Ramos (cell line): ENCODE results near the gene CDH4.

Experiments
- in situ Hi-C: fragments of 300-500 bp; cut with MboI; formaldehyde crosslinking; loops from one replicate; pipeline ENCODE4 v1.14.3; 2022; ENCODE audit warnings: low sequenced_read_pairs; ENCODE audit not compliant: unreplicated experiment

CDH4 gene

DNA sequence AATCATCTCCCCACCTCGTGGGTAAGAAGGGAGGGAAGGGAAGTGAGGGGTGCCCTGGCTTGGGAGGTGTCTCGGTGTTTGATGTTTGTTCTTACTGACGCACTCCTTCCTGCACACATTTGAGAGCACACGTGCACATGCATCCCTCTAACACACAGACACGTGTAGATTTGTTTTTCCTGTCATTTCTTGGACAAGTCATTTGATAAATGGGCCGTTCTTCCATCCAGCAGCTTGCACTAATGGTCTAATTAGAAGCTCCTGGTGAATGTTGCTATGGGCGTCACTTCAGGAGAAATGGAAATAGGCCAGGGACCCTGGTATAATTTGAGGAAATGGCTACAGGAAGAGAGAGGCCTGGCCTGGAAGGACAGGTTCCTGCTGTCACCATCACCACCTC is 352.5 kb downstream of the CDH4 start:
- in situ Hi-C loops: no loop called here

DNA sequence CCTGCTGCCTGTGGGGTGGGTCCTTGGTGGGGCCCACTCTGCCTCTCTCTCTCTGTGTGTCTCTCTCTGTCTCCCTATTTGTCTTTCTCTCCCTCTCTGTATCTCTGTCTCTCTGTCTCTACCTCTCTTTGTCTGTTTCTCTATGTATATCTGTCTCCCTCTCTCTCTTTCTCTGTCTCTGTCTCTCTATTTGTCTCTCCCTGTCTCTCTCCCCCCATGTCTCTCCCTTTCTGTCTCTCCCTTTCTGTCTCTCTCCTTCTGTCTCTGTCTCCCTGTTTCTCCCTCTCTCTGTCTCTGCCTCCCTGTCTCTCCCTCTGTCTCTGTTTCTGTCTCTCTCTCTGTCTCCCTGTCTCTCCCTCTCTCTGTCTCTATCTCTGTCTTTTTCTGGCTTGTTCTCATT is 353.2 kb downstream of the CDH4 start:
- in situ Hi-C loops: no loop called here

DNA sequence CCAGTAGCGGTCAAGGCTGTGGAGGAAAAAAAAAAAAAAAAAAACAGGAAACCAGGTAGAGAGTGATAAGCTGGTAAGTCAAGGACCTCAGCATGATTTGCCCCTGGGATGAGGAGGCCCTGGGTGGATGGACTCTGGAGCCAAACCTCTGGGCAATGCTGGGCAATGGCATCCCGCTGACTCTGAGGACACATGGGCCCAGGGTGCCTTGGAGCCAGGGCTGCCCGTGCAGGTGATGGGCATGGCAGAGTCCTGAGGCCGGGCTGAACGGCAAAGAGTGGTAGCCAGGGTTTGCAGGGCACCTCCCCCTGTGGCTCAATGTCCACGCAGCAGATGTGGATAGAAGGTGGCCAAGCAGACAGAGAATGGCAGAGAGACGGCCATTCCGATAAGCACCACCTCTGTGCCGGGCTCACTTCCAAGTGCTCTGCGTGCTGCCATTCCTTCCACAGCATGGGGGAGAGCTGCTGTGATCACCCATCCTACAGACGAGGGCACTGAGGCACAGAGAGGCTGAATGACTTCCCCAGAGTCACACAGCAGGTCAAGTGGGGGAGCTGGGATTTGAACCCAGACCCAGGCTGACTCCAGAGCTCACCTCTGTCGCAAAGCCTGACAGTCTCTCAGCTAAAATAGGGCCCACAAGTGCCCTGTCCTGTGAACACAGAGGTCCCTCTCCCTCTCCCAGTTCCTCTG is 353.9 kb downstream of the CDH4 start:
- in situ Hi-C loops: no loop called here

DNA sequence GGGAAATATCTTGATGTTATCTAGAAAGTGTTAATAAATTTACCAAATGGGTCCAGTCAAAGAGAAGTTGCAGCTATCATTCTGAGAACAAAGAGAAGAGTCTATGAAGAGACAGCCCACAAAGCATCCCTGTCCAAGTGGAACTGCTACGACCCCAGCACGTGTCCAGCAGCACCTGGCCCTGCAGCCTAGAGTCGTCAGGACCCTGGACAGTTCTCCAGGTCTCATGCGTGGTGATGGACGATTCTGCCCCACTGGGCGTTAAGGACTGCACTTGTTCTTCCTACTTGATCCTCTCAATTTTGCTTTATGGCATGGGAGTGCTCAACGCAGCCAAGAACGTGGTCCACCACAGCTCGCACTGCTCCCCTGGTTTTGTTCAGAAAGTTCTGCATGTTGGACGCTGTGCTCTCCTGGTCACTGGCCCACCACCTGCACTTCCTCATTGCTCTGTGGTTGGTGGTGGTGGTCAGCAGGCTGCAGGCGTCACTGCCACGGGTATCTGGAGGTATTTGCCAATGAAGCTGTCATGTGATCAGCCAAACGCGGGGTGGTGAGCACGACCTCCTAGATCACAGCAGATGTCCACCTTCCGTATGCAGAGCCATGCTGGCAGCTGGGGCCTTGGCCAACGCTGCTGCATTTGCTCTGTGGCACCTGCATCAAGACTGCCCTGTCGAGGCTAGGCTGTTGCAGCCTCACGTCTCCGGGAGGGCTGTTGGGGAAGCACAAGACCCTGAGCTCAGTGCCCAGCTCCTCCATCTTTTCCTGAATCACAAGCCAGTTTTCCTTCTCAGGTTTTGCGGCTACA is 356.4 kb downstream of the CDH4 start:
- in situ Hi-C loops: no loop called here

DNA sequence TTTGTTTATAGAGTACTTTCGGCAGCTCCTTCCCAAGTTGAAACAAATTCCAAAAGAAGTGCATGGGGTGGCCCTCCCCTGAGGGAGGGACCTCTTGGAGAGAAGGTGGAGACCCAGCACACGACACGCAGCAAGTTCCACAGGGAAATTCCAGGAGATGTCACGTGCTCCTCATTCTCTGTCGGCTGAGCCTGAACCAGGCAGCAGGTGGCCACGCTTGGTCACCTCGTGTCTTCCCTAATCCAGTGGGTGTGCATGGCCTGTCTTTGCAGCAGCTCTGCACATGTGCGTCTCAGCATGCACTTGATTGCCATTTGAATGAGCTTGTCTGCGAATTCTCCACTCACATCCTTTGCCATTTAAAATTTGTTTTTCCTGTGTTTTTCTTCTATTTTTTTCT is 357.4 kb downstream of the CDH4 start:
- in situ Hi-C loops: no loop called here

DNA sequence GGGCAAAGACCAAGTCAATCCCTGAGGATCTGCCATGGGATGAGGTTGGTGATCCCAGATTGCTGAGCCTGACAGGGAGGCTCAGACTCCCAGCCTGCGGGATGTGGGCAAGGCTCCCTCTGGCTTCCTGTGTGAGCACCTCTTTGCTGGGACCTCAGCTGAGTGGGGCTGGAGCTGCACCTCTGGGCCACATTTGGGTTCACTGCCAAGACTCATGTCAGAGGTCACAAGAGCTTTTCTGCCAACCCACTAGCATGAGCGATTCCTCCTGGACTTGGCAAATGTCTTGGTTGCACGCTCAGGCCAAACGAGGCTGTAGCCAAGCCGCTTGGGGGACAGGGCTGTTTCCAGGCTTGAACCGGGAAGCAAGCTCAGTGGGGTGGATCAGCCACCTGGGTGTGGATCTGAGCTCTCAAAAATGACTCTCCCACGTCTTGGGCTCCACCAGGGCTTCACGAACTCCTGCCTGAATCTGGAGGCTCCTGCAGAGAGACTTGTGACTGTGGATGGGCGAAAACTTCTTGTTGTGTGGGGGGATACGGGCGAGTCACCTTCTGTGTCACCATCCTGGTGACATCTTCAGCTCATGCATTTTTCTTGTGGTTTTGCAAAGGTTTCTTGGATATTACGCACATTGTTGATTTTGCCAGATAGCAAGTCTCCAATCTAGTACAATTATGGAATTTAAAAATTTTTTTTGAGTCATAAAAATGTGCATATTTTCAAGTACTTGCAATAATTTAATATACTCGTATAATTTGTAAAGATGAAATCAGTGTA is 359.5 kb downstream of the CDH4 start:
- in situ Hi-C loops: no loop called here

DNA sequence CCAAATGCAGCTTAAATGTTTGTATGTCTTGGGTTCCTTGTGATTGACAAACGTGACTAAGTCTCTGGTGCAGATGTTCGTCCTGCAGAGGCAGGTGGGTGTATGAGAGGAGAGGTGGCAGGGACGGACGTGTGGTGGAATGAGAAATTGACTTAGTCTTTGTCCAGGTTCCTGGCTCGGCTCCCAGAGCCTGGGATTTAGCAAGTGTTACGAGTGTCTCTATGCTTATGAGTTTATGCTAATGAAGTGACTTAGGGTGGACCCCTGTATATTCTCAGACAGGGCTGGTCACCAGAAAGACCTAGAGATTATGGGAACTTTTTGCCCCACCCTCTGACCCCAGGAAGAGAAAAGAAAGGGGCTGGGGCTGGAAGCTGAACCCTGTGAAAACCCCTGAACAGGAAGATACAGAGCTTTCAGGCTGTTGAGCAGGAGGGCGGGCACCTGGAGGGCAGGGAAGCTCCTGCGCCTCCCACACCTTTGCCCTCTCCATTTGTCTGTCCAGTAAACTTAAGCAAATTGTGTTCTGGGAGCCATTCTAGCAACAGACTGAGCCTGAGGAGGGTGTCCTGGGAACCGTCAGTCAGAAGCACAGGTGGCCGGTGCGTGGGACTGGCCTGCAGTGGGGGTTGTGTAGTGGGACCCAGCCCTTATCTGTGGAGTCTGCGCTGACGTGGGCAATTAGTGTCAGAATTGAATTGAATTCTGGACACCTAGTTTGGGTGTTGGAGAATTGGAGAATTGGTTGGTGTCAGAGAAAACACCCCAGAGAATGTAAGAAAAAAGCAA is 362.1 kb downstream of the CDH4 start:
- in situ Hi-C loops: no loop called here

DNA sequence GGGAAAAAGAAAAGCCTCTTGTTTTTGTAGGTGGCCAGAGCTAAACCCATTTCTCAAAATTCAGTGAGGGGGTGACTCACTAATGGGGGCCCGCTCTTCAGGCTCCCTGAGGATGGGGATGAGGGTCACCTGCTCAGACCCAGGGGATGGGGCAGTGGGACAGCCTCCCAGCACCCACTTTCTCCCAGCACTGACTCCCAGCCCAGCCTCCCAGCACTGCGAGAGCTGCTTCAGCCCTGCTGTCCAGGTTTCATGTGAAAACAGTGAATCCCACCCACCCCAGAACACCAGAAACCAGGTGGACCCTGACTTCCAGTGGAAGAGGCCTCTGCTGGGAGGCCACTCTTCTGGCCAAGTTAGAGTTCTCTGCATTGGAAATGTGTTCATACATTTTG is 362.6 kb downstream of the CDH4 start:
- in situ Hi-C loops: no loop called here

DNA sequence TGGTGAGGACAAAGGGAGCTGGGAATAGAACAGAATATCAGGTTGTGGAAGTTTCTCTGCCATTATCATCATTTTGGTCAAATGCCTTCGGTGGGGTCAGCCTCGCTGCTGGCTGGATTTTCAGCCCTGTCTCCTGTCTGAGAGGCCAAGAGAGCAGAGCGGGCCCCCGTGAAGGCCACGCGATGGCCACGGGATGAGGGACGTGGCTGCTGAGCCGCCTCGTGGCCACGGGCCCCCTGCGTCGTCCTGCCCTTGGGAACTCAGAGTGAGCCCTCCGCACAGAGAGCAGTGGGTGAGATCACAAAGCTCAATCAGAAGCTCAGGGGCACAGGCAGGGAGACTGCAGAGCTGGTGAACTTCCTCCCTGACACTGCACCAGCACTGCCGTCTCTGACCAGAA is 363.7 kb downstream of the CDH4 start:
- in situ Hi-C loops: no loop called here

DNA sequence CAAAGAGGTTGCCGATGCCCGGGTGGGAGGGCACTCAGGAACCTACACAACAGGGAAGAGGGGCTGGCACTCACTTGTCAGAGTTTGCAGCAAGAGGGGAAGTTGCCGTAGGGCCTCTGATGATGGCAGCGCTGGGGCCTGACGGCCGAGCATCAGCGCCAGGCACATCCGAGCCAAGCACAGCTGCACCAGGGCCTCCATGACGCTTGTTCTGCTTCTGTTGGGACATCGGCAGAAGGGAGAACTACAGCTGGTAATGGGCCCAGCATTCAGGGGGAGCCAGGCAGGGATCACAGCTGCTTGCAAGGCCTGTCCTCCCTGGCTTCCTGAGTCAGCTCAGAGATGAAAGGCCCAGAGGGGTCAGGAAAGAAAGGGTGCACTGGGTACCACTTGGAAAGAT is 367.7 kb downstream of the CDH4 start:
- in situ Hi-C loops: no loop called here

DNA sequence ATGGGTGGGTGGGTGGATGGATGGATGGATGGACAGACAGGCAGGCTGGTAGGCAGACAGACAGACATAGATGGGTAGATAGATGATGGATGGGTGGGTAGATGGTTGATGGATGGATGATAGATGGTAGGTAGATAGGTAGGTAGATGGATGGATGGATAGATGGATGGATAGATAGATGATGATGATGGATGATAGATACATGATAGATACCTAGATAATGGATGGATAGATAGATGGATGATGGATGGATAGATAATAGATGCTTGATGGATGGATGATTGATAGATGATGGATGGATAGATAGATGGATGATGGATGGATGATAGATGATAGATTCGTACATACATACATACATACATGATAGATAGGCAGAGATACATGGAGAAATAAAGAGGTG is 368.1 kb downstream of the CDH4 start:
- in situ Hi-C loops: no loop called here

DNA sequence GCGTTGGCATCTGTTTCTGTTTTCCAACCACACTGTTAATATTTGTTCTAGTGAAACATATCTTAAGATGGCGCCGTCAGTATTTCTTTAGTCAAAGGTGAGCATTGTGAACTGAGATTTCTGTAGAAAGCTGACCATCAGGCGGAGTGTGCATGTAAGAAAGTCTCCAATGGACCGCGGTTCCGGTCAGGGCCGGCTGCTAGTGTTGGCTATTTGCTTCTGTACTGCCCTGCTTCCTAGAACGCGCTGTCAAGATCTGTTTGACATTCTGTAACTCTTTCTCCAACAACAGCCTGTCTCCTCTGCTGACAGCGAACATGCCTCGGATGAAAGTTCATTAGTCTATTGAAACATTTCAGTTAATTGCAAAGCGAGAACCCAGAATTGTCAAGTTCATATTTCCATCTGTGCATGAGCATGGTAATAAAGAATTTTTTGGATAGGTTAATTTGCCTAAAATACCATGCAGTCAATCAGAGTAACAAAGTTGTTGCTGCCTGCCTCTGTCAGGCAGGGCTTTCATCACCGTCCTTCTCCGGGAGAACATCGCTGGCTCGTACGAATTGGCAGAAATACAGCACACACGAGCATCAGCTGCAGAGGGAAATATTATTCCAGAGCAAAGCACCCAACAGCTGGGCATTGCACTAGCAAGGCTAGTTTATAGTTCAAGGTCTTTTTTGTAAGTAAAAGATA is 369.1 kb downstream of the CDH4 start:
- in situ Hi-C loops: no loop called here

DNA sequence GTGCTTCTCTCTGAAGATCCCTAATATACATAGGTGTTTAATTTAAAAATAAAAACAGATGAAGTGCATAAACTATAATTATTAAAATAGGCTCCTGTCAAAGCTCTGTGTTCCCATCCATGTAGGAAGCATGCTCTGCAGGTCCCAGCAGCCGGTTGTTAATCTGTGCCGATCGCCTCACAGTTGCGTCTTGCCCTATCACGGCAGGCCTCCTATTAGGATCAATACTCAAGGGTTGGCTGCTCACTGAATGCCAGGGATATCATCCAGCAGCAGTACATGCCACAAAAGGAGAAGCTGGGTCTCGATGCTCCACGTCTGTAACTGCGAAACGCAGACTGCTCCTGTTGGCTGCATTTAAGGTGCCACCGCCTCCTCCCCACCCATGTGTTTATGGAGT is 369.8 kb downstream of the CDH4 start:
- in situ Hi-C loops: no loop called here

DNA sequence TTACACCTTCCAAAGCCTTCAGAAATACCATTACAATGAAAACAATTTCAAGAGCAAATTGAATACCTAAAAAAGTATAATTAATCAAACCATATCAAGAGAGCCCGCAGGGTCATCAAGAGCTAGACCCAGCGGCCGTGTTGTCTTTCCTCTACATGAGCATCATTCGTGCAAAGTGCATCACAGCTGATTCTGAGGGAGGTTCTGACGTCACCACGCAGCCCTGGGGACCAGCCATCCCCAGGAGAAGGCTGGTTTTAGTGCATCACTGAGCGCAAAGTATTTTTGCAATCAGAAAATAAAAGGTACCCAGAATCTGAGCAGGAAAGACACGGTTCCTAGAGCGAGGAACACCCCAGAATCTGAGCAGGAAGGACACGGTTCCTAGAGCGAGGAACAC is 371.4 kb downstream of the CDH4 start:
- in situ Hi-C loops: no loop called here

DNA sequence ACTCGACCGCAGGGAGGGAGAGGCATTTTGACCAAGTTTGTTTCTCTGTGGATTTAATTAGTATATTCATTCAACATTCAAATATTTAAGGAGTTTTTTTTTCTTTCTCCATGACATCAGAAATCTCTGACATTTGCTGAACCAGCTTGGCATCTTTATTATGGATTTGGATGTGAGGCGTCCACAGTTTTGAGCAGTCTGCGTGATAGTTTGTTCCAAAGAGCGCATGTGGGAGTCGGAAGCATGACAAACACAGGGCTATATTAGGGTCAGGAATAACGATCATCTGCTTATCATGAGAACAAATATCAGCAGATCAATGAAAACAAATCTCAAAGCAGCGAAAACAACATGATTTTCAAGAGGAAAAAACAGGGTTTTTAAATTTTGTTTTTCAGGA is 373.2 kb downstream of the CDH4 start:
- in situ Hi-C loops: no loop called here

DNA sequence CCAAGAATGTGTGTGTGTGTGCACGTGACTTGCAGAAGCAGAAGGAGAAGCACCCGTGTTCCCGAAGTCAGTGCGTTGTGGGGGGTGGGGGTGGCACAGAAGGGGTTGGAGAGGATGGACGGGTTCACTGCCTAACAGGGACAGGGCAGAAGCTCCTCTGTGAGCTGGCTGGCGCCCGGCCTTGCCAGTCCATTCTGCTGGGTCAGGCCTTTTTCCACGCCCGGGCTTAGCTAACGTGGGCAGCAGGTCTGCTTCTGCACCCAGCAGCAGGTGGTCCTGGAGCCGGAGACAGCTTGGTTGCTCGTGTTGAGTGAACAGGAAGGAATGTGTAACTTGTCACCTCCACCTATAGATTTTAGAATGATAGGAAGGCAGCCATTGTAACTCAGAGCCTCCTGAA is 374.4 kb downstream of the CDH4 start:
- in situ Hi-C loops: no loop called here

DNA sequence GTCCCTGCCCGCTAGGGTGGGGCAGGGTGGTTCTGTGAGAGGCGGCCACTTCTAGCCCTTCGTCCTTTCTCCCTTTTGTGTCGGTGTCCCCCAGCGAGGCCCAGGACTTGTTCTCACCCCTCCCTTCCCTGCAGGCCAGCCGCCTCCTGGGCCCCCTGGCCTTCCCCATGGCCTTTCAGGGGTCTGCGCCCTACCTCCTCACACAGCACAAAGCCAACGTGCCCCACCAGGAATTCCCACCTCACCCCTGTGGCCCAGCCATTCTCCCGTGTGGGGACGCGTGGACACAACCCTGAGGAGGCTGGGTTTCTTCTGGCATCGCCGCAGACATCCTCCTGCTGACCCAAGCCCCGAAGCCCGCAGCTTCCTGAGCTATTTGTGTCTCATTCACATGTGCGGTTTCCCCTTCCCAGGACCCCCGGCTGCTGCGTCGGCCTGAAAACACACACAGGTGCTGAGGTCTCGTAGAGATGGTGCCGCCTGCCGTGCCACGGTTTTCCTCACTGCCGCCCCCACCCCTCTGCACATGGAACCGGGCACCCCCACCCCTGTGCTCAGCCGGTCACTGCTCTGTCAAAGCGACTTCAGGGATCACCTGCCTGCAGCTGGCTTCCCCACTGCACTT is 375.8 kb downstream of the CDH4 start:
- in situ Hi-C loops: no loop called here

DNA sequence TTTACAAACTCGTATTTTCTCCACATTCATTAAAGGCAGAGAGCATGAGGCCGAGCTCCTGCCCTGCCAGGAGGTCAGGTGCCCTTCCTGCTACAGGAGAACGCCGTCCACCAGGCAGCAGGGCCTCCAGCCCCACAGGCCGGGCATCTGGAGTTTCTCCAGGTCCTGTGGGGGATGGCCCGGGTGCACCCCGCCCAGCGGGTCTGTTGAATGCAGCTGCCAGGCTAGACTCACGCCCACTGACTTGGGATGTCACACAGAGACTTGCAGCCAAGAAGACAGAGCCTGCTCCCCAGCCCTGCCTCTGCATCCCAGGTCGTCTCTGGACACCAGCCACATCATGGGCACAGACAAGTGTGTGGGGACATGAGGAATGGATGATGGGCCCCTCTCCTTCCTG is 376.4 kb downstream of the CDH4 start:
- in situ Hi-C loops: no loop called here

DNA sequence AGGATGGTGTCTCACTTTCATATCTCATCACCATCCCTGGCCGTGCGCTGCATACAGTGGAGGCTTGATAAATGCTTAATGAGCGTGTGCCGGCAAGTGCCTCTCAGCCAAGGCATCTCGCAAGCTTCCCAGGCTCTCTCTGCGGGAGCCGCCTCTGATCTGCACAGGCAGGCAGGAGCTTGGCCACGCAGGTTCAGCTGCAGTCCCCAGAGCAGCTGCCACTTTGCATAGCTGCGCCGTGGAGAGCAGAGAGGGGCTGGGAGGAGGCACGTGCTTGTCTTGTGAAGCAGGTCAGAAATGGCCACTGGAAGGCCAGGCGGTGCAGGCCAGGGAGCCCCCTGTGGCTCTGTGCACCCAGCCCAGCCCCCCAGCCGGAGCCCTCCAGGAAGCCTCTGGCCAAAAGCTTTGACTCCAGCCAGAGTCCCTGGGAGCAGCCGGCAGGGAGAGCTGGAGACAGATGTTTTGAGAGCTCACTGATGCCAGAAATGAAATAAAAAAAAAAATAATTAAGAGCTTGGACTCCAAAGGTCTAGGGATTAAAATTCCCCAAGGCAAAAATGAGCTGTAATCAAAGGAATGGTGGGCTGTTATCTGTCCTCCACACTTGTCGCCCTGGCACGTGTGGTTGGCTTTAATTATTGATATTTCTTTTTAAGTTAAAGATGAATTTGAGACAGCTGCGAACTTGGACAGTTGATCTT is 377.0 kb downstream of the CDH4 start:
- in situ Hi-C loops: no loop called here
